CD4-positive, alpha-beta T cell treated with Interleukin-6 for 4 hours (primary cell): ENCODE measurements around the gene SOCS2.

Source experiments
- DNase-seq: peaks from one replicate; pipeline ENCODE4 v3.0.0-alpha.2; 2020; ENCODE audit warnings: mixed read lengths

The SOCS2 gene

DNA sequence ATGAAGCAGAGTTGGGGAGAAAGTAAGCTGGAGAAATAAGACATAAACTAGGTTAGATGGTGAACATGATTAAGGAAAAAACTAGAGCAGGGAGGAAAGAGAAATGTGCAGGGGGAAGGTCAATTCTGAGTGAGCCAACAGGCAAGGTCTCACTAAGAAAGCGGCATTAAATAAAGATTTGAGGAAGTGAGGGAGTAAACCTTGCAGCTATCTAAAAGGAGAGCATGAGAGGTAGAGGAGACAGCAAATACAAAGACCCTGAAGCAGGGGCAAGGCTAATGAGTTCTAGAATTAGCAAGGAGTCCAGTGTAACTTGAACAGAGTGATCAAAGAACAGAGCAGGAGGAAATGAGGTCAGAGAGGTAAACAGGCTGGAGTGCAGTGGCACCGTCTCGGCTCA, 4.4 kb upstream of the SOCS2 start:
- DNase-seq, result no peak

DNA sequence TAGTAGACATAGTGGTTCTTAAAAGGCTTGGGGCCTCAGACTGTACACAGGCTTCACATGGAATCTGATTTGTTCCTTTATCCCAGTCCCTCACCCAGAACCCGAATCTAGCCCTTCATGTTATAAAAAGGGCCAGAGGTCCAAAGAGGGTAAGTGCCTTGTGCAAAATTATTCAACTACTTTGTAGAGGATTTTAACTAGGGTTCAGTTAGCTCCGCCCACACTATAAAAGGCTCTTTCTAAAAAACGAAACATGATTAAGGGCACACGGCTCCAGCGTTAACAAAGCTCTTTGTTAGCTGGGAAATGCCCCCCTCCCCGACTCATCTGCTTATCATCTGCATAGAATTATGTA, 3.2 kb upstream of the SOCS2 start:
- no peak for DNase-seq

- DNase-seq, result peak; percentile 83
Measured at GRCh38 chr12:93569656-93570551, 2.6 kb upstream of the SOCS2 start.

DNA sequence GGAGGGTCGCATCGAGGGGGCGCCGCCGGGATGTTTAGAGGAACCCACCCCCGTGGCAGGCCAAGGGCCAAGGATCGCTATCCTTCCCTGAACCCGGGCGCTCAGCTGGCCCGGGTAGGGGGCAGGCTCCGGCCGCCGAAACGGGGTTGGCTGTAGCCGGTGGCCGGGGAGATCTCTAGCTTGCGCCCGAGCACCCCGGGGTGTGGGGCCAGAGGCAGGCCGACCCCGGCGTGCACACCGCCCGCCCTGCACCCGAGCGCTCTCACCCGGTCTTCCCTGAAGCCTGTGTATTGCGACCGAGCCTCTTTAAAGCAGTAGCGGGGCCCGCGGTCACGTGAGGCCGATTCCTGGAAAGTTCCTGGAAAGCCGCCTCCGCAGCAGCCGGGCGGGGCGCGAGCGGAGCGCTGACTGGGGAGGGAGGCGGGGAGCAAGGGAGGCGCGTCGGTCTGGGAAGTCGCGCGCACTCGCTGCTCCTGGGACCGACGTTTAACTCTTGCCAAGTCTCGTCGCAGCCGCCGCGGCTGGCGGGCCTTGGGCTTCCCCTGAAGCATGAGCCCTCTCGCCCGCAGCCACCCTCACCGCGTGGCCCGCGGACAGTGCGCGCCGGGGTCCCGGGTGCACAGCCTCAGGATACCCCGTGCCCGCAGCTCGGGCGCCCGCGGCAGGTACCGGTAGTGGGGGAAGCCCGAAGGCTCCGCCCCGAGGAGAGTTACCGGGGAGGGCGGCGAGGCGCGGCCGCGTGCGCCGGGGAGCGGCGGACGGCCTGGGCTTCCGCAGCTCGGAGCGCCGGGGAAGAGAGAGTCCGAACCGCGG, 1.7 kb upstream of the SOCS2 start:
- peak; percentile 91 for DNase-seq

- DNase-seq, result peak; percentile 64
Measured at GRCh38 chr12:93571365-93571924, 1.0 kb upstream of the SOCS2 start.

GRCh38 chr12:93572712-93573551, 457 bp downstream of the SOCS2 start:
- peak; percentile 43 for DNase-seq

GRCh38 chr12:93573552-93574223, 1.2 kb downstream of the SOCS2 start:
- DNase-seq, result no peak

GRCh38 chr12:93577222-93577621, 4.7 kb downstream of the SOCS2 start:
- no peak for DNase-seq

- DNase-seq, result no peak
Measured at GRCh38 chr12:93578221-93578620, 5.7 kb downstream of the SOCS2 start.

- no peak for DNase-seq
Measured at GRCh38 chr12:93580682-93581081, 8.2 kb downstream of the SOCS2 start.

GRCh38 chr12:93581370-93581769, 8.9 kb downstream of the SOCS2 start:
- no peak for DNase-seq

- DNase-seq, result no peak
Measured at GRCh38 chr12:93582351-93582750, 9.9 kb downstream of the SOCS2 start.

DNA sequence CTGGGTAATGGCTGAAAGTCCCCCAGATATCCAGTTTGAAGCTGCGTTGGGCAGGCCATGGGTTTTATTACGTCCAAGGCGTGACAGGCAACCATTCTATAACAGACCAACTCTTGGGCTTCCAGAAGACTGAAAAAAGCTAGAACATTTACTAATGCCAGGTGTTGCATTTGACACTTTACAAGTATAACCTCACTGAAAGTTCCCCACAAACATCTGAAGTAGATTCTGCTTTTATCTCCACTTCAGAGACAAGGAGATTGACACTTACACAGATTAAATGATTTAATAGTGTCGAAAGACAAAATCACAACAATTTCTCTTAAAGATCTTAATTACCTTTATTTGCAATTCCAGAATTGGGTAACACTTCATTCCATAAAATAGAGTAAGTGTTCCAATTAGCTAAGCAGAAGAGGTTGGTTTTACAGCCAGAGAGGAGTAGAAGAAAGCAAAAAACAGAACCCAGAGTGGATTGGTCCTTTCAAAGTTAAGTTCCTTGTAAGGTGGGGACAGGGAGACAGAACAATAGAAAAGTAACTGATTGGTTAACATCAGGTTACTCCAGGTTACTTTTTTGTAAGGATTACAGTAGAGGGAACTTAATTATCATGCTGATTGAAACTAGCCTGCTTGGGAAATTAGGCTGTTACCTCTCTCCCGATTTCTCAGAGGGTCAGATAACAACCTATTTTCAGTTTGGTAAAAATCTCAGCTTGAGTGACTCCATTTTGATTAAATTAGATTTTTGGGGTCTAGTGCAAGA, 11.3 kb downstream of the SOCS2 start:
- no peak for DNase-seq

DNA sequence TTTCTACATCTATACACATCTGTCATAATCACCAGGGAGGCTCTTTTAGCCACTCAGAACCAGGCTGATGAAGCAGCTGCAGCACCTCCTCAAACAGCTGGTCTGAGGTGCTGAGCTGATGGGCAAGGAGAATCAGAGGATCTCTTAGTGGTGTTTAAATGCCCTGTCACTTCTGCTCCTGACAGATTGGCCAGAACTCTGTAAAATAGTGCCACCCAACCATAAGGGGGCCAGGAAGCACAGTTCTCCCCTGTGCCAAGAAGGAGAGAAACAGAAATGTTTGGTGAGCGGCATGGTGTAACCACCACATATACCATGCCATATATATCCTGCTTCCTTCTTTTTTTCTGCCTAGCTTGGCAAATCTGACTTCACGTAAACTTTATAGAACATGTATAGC, 12.8 kb downstream of the SOCS2 start:
- DNase-seq, result no peak

DNA sequence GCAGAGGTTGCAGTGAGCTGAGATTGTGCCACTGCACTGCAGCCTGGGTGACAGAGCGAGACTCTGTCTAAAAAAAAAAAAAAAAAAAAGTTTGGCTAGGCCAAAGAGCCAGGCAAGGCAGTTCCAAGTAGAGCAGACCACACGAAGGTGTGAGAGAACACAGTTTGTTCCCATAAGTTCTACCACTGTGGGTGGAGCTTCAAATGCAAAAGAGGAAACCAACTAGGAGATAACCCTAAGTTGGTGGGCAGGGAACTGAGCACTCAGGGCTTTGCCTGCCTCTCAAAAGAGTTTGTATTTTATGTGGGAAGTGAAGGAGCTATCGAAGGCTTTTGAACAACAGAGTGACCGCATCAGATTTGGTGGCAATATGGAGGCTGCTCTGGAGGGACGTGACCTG, 15.1 kb downstream of the SOCS2 start:
- no peak for DNase-seq

DNA sequence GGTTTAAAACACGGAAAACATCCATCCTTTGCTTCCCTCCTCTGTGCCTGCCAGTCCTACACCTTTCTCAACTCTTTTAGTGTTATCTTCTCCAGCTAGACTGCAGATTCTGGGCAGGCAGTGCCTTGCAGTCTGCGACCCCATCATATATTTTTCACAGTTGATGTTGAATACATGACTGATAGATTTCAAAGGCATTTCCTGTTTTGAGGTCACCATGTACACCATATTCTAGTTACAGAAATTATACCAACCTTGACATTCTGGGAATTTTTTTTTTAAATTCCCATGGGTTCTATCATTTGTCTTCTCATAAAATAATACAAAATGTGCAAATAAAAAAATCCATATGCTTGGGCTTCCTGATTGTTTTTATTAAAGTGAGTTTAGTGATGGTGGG, 16.6 kb downstream of the SOCS2 start:
- DNase-seq, result no peak

GRCh38 chr12:93591137-93591868, 18.8 kb downstream of the SOCS2 start:
- peak; percentile 44 for DNase-seq

- DNase-seq, result no peak
Measured at GRCh38 chr12:93592641-93593406, 20.3 kb downstream of the SOCS2 start.

- no peak for DNase-seq
Measured at GRCh38 chr12:93593843-93594242, 21.4 kb downstream of the SOCS2 start.

- DNase-seq, result no peak
Measured at GRCh38 chr12:93594766-93595311, 22.4 kb downstream of the SOCS2 start.
